Gastroesophageal sphincter (tissue), 3 donors: ENCODE results near the gene ICA1.

ENCODE experiments used
- CTCF ChIP-seq, 4 experiments: fragments of 200-600 bp in 2 of 4; fragments of 450-650 bp in 2 of 4; sonication (generic) in 1 of 4; IDR thresholded peaks; one replicate each; pipeline ENCODE4 v1.5.1; 2017 to 2019; ENCODE audit warnings: antibody characterized with exemption in 4 of 4, mild to moderate bottlenecking in 2 of 4, moderate library complexity in 2 of 4
- POLR2A ChIP-seq, 2 donors: fragments of 450-650 bp; IDR thresholded peaks; one replicate each; pipeline ENCODE4 v1.6.1; 2017; ENCODE audit warnings: antibody characterized with exemption in 2 of 2, mild to moderate bottlenecking in 2 of 2, moderate library complexity in 1 of 2
- POLR2AphosphoS5 ChIP-seq: sonication (generic); formaldehyde crosslinking; IDR thresholded peaks from one replicate; pipeline ENCODE4 v1.6.1; 2017; ENCODE audit warnings: antibody characterized with exemption

- TF ChIP-seq CTCF (IDR thresholded peaks at IDR 0.05) (no peak), POLR2AphosphoS5 (no peak), POLR2A (IDR thresholded peaks at IDR 0.05) (no peak)
Observed at GRCh38 chr7:8147760-8148463, 114.1 kb downstream of the ICA1 start.
